OCI-LY7 (cell line): ENCODE results near the gene AKR7A3.

Experiments used
- CTCF ChIP-seq: fragments of 200-600 bp; sonication (generic); conservative IDR thresholded peaks from 2 replicates; pipeline ENCODE4 v1.5.1; 2014; ENCODE audit warnings: mild to moderate bottlenecking, antibody characterized with exemption, low read length, moderate library complexity, mixed read lengths
- EZH2phosphoT487 ChIP-seq: fragments of 200-600 bp; sonication (generic); IDR thresholded peaks from 2 replicates; pipeline ENCODE4 v1.6.1; 2018; ENCODE audit warnings: low read depth, borderline replicate concordance, mild to moderate bottlenecking, mixed run types, antibody characterized with exemption, low read length, moderate library complexity, mixed read lengths

- TF ChIP-seq CTCF (no peak), EZH2phosphoT487 (no peak)
Measured at GRCh38 chr1:19321071-19321470, 32.5 kb upstream of the AKR7A3 start.
